ENCODE measurements around the gene GATA3. TPM values are rescaled to one million over a fixed set of nuclear protein-coding genes. Genes with fewer than 3 reads are reported as not detected.
"Not testable (repeated sequence)": the region's sequence is repeated elsewhere in the genome, so short reads cannot be mapped to it uniquely, and the experiment has no call there.

Gene GATA3
- total and polyA plus RNA-seq, 4 donors = 0.10 to 3.4 (median 1.1) TPM

- H3K4me1 ChIP-seq (ENCODE audit: control insufficient read depth, insufficient read depth, low read length) = no peaks in the 10 kb centered on the region
- no peak for DNase-seq (ENCODE audit: low read depth in 4 of 6, low spot score in 6 of 6)
- H3K4me3 ChIP-seq (ENCODE audit: low read depth, low read length) = no peak overlapping the region
- WGBS (ENCODE audit: insufficient coverage) = 77% methylated on average over 7 of the region's 17 CpGs
- no peaks in the 10 kb centered on the region for H3K9me3 ChIP-seq (ENCODE audit: control insufficient read depth, insufficient read depth, low read length)
- H3K27me3 ChIP-seq (ENCODE audit: control insufficient read depth, insufficient read depth, low read length) = peaks cover 11% of the 10 kb centered on the region
- H3K27ac ChIP-seq (ENCODE audit: low read depth, low read length) = no peak overlapping the region
- no peaks in the 10 kb centered on the region for H3K36me3 ChIP-seq (ENCODE audit: control insufficient read depth, insufficient read depth, low read length)
These were observed 27.9 kb upstream of the GATA3 start for GRCh38 chr10:8026349-8027259.

DNA sequence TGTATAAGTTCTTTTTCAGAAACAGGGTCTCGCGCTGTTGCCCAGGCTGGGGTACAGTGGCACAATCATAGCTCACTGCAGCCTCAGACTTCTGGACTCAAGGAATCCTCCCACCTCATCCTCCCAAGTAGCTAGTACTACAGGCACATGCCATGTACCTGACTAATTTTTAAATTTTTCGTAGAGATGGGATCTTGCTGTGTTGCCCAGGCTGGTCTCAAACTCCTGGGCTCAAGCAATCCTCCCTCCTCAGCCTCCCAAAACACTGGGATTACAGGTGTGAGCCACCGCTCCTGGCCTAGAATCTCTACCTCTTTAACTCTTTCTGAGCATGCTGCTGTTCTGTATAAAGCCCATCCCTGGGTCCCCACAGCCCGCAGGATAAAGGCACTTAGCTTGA is 23.3 kb upstream of the GATA3 start:
- not testable (repeated sequence) for H3K9me3 ChIP-seq (ENCODE audit: control insufficient read depth, insufficient read depth, low read length); H3K27ac ChIP-seq (ENCODE audit: low read depth, low read length); H3K4me3 ChIP-seq (ENCODE audit: low read depth, low read length); H3K36me3 ChIP-seq (ENCODE audit: control insufficient read depth, insufficient read depth, low read length); DNase-seq (ENCODE audit: low read depth in 4 of 6, low spot score in 6 of 6)
- Histone ChIP-seq H3K27me3 (ENCODE audit: control insufficient read depth, insufficient read depth, low read length) (peaks cover 52% of the 10 kb centered on the region), H3K4me1 (ENCODE audit: control insufficient read depth, insufficient read depth, low read length) (peaks cover 26% of the 10 kb centered on the region)
- WGBS (ENCODE audit: insufficient coverage) = 63% methylated on average over 2 of the region's 5 CpGs

GRCh38 chr10:8032558-8032957 is 21.9 kb upstream of the GATA3 start:
- Histone ChIP-seq H3K9me3 (ENCODE audit: control insufficient read depth, insufficient read depth, low read length) (no peaks in the 10 kb centered on the region), H3K27ac (ENCODE audit: low read depth, low read length) (no peak overlapping the region), H3K36me3 (ENCODE audit: control insufficient read depth, insufficient read depth, low read length) (no peaks in the 10 kb centered on the region), H3K4me1 (ENCODE audit: control insufficient read depth, insufficient read depth, low read length) (peaks cover 28% of the 10 kb centered on the region), H3K27me3 (ENCODE audit: control insufficient read depth, insufficient read depth, low read length) (peaks cover 61% of the 10 kb centered on the region), H3K4me3 (ENCODE audit: low read depth, low read length) (no peak overlapping the region)
- WGBS (ENCODE audit: insufficient coverage) = 94% methylated on average over 5 of the region's 7 CpGs
- DNase-seq (ENCODE audit: low read depth in 4 of 6, low spot score in 6 of 6) = no peak

- Histone ChIP-seq H3K27ac (ENCODE audit: low read depth, low read length) (no peak overlapping the region), H3K36me3 (ENCODE audit: control insufficient read depth, insufficient read depth, low read length) (no peaks in the 10 kb centered on the region), H3K27me3 (ENCODE audit: control insufficient read depth, insufficient read depth, low read length) (peaks cover 75% of the 10 kb centered on the region), H3K9me3 (ENCODE audit: control insufficient read depth, insufficient read depth, low read length) (no peaks in the 10 kb centered on the region), H3K4me3 (ENCODE audit: low read depth, low read length) (no peak overlapping the region), H3K4me1 (ENCODE audit: control insufficient read depth, insufficient read depth, low read length) (peaks cover 28% of the 10 kb centered on the region)
- 1% methylated on average over 45 of the region's 45 CpGs for WGBS (ENCODE audit: insufficient coverage)
- peak in 1 of 6 donors; percentile 23 for DNase-seq (ENCODE audit: low read depth in 4 of 6, low spot score in 6 of 6)
These were observed 20.5 kb upstream of the GATA3 start for GRCh38 chr10:8033812-8034465.

DNA sequence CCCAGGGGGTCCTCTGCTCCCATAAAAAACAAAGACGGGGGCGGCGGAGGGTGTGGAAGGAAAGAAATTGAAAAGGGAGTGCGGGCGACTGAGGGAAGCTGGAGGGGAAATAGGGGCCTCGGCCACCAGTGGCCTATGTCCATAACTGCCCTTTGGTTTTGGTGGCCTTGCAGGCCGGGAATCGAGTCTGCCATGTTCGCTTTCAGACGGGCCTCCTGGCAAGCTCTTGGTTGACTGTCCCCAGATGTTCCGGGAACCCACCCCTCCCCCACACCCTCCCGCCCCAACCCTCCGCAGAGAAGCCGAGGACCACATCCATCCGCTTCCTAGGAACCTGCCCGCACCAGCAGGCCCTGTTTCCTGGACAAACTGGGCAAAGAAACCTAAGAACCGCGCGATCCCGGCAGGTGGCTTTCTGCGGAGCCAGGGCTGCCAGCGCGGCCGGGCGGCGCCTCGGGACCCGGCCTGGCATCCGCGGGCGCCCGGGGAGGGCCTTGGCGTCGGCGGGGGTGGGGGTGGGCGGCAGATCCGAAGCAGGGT is 20.0 kb upstream of the GATA3 start:
- DNase-seq (ENCODE audit: low read depth in 4 of 6, low spot score in 6 of 6) = no peak
- Histone ChIP-seq H3K9me3 (ENCODE audit: control insufficient read depth, insufficient read depth, low read length) (no peaks in the 10 kb centered on the region), H3K36me3 (ENCODE audit: control insufficient read depth, insufficient read depth, low read length) (no peaks in the 10 kb centered on the region), H3K4me3 (ENCODE audit: low read depth, low read length) (no peak overlapping the region), H3K27me3 (ENCODE audit: control insufficient read depth, insufficient read depth, low read length) (peaks cover 81% of the 10 kb centered on the region), H3K4me1 (ENCODE audit: control insufficient read depth, insufficient read depth, low read length) (peaks cover 28% of the 10 kb centered on the region), H3K27ac (ENCODE audit: low read depth, low read length) (no peak overlapping the region)
- WGBS (ENCODE audit: insufficient coverage) = 1% methylated on average over 25 of the region's 37 CpGs

DNA sequence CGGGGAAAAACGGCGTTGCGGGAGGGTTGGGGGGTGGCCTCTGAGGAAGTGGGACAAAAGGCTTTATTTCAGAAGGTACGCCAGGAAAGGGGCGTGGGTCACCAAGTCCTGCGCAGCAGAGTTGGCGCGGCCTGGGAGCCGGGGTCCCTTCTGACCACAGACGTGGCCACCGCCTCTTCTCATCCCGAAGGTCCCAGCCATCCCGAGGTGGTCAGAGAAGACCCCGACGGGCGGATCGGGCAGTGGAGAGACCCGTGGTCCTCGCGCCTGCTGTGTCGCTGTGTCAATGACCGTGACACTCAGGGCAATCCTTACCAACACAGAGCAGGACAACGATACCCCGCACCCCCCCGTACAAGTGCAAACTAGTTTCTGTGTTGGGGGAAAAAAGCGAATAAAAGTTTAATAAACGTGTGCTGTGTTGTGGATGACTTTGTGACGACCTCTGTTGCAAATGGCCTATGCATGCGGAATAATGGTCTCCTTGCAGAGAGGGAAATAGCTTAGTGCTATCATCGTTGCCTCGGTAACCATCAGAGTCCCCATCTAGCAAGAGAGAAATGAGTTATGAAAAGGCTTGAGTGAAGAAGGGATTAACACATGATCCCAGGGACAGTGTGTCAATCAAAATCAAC is 19.4 kb upstream of the GATA3 start:
- peak in 2 of 6 donors; percentile 76 to 83 for DNase-seq (ENCODE audit: low read depth in 4 of 6, low spot score in 6 of 6)
- Histone ChIP-seq H3K4me1 (ENCODE audit: control insufficient read depth, insufficient read depth, low read length) (peaks cover 28% of the 10 kb centered on the region), H3K27me3 (ENCODE audit: control insufficient read depth, insufficient read depth, low read length) (peaks cover 87% of the 10 kb centered on the region), H3K4me3 (ENCODE audit: low read depth, low read length) (no peak overlapping the region), H3K36me3 (ENCODE audit: control insufficient read depth, insufficient read depth, low read length) (no peaks in the 10 kb centered on the region), H3K27ac (ENCODE audit: low read depth, low read length) (no peak overlapping the region), H3K9me3 (ENCODE audit: control insufficient read depth, insufficient read depth, low read length) (no peaks in the 10 kb centered on the region)
- 2% methylated on average over 19 of the region's 32 CpGs for WGBS (ENCODE audit: insufficient coverage)

- peaks cover 94% of the 10 kb centered on the region for H3K27me3 ChIP-seq (ENCODE audit: control insufficient read depth, insufficient read depth, low read length)
- no peak overlapping the region for H3K27ac ChIP-seq (ENCODE audit: low read depth, low read length)
- no peak overlapping the region for H3K4me3 ChIP-seq (ENCODE audit: low read depth, low read length)
- no peaks in the 10 kb centered on the region for H3K36me3 ChIP-seq (ENCODE audit: control insufficient read depth, insufficient read depth, low read length)
- peak in 1 of 6 donors; percentile 16 for DNase-seq (ENCODE audit: low read depth in 4 of 6, low spot score in 6 of 6)
- H3K4me1 ChIP-seq (ENCODE audit: control insufficient read depth, insufficient read depth, low read length) = peaks cover 28% of the 10 kb centered on the region
- 1% methylated on average over 33 of the region's 47 CpGs for WGBS (ENCODE audit: insufficient coverage)
- H3K9me3 ChIP-seq (ENCODE audit: control insufficient read depth, insufficient read depth, low read length) = no peaks in the 10 kb centered on the region
These were observed 18.6 kb upstream of the GATA3 start for GRCh38 chr10:8035641-8036470.

DNA sequence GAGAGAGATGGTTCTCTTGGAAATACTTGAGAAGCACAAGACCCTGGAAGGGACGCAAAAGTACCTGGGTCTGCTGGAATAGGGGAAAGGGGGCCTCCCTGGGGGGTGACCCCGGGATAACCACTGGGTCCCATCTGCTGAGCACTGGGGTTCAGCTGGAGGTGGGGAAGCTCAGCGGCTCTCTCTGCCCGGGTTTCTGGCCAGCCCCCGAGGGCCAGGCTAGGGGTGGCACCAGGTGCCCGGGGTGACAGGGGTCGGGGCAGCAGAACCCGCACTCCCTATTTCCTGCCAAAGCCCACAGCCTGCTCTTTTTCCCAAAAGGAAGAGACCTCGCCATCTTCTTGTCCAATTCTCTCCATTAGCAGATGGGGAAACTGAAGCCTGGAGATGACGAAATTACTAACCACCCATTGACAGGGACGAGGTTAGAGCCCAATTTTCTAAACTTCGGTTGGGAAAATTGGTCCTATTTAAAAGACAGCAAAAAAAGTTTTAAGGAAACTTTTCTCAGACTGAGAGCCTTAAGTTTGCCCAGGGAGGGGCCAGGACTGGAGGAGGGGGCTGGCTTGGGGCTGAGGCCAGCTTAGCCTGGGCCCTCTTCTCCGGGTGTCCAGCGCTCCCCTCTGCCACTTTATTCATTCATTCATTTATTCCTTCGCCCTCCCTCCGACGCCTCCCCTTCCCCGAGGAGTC is 17.8 kb upstream of the GATA3 start:
- WGBS (ENCODE audit: insufficient coverage) = 1% methylated on average over 15 of the region's 18 CpGs
- Histone ChIP-seq H3K9me3 (ENCODE audit: control insufficient read depth, insufficient read depth, low read length) (no peaks in the 10 kb centered on the region), H3K4me3 (ENCODE audit: low read depth, low read length) (no peak overlapping the region), H3K27ac (ENCODE audit: low read depth, low read length) (no peak overlapping the region), H3K27me3 (ENCODE audit: control insufficient read depth, insufficient read depth, low read length) (peaks cover 98% of the 10 kb centered on the region), H3K4me1 (ENCODE audit: control insufficient read depth, insufficient read depth, low read length) (peaks cover 28% of the 10 kb centered on the region), H3K36me3 (ENCODE audit: control insufficient read depth, insufficient read depth, low read length) (no peaks in the 10 kb centered on the region)
- DNase-seq (ENCODE audit: low read depth in 4 of 6, low spot score in 6 of 6) = no peak

Measured in spinal cord (tissue), 10 donors.